WTC11 (cell line): ENCODE results near the gene DPP4.

Source experiments
- ATF3 ChIP-seq: sonication (generic); formaldehyde crosslinking; conservative IDR thresholded peaks from 2 replicates; pipeline ENCODE4 v1.8.1; 2022; ENCODE audit warnings: mild to moderate bottlenecking, missing genetic modification reagents
- CTCF ChIP-seq: fragments of 200-600 bp; IDR thresholded peaks from 2 replicates; pipeline ENCODE4 v1.8.0; 2022; ENCODE audit warnings: antibody characterized with exemption
- KAT7 ChIP-seq: sonication (generic); formaldehyde crosslinking; IDR thresholded peaks from 2 replicates; pipeline ENCODE4 v1.8.1; 2023; ENCODE audit warnings: missing genetic modification reagents, mild to moderate bottlenecking, borderline replicate concordance
- NR1H2 ChIP-seq: sonication (generic); formaldehyde crosslinking; IDR thresholded peaks from 2 replicates; pipeline ENCODE4 v1.9.0; 2021; ENCODE audit warnings: mild to moderate bottlenecking, moderate library complexity, missing genetic modification reagents
- NR2C2 ChIP-seq: sonication (generic); formaldehyde crosslinking; IDR thresholded peaks from 2 replicates; pipeline ENCODE4 v1.8.0; 2022; ENCODE audit warnings: mild to moderate bottlenecking, missing genetic modification reagents
- PRRX2 ChIP-seq: fragments of 250-450 bp; sonication (Bioruptor Pico); IDR thresholded peaks from 2 replicates; pipeline ENCODE4 v1.8.0; 2021; ENCODE audit warnings: mild to moderate bottlenecking
- SP1 ChIP-seq: sonication (generic); formaldehyde crosslinking; conservative IDR thresholded peaks from 2 replicates; pipeline ENCODE4 v1.8.1; 2022; ENCODE audit warnings: missing genetic modification reagents
- TP53 ChIP-seq: sonication (generic); formaldehyde crosslinking; IDR thresholded peaks from 2 replicates; pipeline ENCODE4 v1.8.1; 2023; ENCODE audit warnings: mild to moderate bottlenecking, missing genetic modification reagents
- ZBTB21 ChIP-seq: sonication (generic); formaldehyde crosslinking; IDR thresholded peaks from 2 replicates; pipeline ENCODE4 v1.8.1; 2023; ENCODE audit warnings: mild to moderate bottlenecking, missing genetic modification reagents, borderline replicate concordance
- ZNF138 ChIP-seq: sonication (generic); formaldehyde crosslinking; conservative IDR thresholded peaks from 2 replicates; pipeline ENCODE4 v1.8.1; 2022; ENCODE audit warnings: mild to moderate bottlenecking, moderate library complexity, missing genetic modification reagents

GRCh38 chr2:162111958-162112850, 38.2 kb upstream of the DPP4 start:
- TF ChIP-seq CTCF (no peak), NR2C2 (CRISPR knock-in tag) (no peak), SP1 (CRISPR knock-in tag) (no peak), ZBTB21 (no peak), PRRX2 (CRISPR knock-in tag) (no peak), ATF3 (CRISPR knock-in tag) (no peak), TP53 (CRISPR knock-in tag) (no peak), ZNF138 (CRISPR knock-in tag) (no peak), NR1H2 (CRISPR knock-in tag) (no peak), KAT7 (no peak)
